Activated gamma-delta T cell treated with anti-CD3 and anti-CD28 coated beads, Interleukin-2, amount 50 U/mL, for 16 hours (primary cell): ENCODE data around the gene EPHA1.
A peak's percentile ranks its signal among the peaks of the same experiment; 100 is the strongest.

Source experiments
- DNase-seq: peaks from one replicate; pipeline ENCODE4 v3.0.0-alpha.2; 2020; ENCODE audit warnings: low read depth

EPHA1 gene

DNA sequence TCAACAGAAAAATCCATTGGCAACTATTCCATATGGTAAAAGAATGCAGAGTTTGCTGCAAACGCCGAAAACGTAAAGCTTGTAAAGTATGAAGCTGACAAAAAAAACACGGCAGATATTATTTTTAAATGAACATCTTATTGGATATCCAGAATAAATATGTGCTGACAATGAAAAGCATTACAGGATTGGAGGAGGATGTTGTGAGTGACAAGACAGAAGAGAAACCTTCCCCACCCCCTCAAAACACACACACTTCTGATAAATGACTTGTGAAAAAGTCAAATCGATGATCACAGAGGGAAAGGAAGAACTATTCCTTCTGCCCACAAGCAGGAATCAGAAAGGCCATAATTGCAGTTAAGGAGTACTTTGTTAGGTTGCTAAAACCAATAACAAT is 60.7 kb downstream of the EPHA1 start:
- no peak for DNase-seq

- DNase-seq: no peak
Measured at GRCh38 chr7:143346018-143346417, 62.6 kb downstream of the EPHA1 start.

DNA sequence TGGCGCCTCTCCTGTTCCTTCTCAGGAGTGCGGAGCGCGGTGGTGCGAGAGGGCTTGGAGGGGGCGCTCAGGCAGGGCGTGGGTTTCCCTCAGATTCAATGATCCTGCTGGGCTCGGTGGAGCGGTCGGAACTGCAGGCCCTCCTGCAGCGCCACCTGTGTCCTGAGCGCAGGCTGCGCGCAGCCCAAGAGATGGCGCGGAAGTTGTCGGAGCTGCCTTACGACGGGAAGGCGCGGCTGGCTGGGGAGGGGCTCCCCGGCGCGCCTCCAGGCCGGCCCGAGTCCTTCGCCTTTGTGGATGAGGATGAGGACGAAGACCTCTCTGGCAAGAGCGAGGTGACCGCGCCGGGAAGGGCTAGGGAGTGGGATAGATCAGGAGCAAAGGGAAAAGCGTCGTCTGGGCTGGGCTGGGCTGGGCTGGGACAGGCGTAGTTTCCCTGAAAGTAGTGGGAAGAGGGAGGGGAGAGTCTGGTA is 63.2 kb downstream of the EPHA1 start:
- peak; percentile 36 for DNase-seq

GRCh38 chr7:143343596-143343995 is 65.1 kb downstream of the EPHA1 start:
- no peak for DNase-seq

DNA sequence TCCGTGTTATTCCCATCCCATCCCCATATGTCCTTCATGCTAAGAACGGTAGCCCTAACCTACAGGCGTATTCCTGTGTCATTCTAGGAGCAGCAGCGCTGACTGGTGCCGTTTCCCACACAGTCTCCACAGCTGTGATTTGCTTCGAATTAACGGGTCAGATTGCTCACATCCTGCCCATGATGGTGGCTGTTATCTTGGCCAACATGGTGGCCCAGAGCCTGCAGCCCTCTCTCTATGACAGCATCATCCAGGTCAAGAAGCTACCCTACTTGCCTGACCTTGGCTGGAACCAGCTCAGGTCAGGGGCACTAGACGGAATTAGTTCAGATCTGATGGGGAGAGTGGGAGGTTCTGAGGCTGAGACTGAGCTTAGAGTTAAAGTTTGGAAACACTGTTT is 66.8 kb downstream of the EPHA1 start:
- no peak for DNase-seq
